ENCODE results near the gene HS6ST2.

HS6ST2 gene

DNA sequence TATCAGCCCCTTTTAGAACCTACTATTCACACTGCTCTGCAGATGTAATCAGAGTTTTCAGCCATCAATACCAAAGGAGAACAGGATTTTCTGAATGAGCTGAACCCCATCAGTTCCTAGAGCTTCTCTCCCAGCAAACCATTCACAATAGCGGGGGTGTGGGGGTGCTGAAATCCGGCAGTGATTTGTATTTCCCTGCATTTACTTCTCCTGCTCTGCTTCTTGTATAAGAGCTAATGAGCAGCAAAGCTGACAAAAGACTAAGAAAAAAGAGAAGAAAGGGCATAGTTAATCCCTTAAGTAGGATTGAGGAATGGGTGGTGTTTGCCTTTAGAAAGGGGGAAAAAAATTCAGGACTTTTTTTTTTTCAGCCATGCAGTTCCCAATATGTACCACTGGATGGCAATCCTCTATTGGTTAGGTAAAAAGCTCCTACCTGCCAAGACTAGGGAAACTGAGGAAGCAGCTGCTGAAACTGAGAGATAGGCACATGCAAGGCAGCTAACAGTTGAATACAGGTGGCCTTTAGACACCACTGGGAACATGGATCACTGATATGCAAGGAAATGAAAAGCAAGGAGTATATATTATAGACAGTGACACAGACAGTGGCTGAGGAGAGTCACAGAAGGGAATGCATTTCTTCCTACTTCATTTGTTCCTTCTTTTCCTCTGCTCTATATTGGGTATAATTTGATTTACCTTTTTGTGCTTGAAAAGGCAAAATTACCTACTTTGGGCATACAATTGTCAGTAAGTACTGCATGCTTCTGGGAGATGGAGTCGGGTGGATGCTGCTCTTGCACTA, 217.9 kb downstream of the HS6ST2 start:
- Histone ChIP-seq H3K4me1 (ENCODE audit: insufficient read depth, low read length) (peaks cover 37% of the 10 kb centered on the region), H4K20me1 (ENCODE audit: insufficient read depth, low read length) (no peaks in the 10 kb centered on the region), H3K36me3 (ENCODE audit: insufficient read depth, low read length) (no peaks in the 10 kb centered on the region), H3K9me3 (ENCODE audit: insufficient read depth, low read length, severe bottlenecking) (no peaks in the 10 kb centered on the region), H3K4me2 (ENCODE audit: insufficient read depth, low read length) (no peak overlapping the region), H3K4me3 (ENCODE audit: low read depth in 1 of 2, low read length in 2 of 2) (no peak overlapping the region), H3K9ac (ENCODE audit: low read depth, low read length) (no peak overlapping the region), H3K27ac (ENCODE audit: low read length) (no peak overlapping the region), H3K79me2 (ENCODE audit: insufficient read depth, low read length) (no peaks in the 10 kb centered on the region), H3K27me3 (ENCODE audit: insufficient read depth, low read length, poor library complexity) (no peaks in the 10 kb centered on the region), H2AFZ (ENCODE audit: low read depth, low read length) (no peak overlapping the region)
- ATAC-seq (ENCODE audit: insufficient read depth, low read depth) (no peak), DNase-seq (no peak)
- TF ChIP-seq, protein P1, sequence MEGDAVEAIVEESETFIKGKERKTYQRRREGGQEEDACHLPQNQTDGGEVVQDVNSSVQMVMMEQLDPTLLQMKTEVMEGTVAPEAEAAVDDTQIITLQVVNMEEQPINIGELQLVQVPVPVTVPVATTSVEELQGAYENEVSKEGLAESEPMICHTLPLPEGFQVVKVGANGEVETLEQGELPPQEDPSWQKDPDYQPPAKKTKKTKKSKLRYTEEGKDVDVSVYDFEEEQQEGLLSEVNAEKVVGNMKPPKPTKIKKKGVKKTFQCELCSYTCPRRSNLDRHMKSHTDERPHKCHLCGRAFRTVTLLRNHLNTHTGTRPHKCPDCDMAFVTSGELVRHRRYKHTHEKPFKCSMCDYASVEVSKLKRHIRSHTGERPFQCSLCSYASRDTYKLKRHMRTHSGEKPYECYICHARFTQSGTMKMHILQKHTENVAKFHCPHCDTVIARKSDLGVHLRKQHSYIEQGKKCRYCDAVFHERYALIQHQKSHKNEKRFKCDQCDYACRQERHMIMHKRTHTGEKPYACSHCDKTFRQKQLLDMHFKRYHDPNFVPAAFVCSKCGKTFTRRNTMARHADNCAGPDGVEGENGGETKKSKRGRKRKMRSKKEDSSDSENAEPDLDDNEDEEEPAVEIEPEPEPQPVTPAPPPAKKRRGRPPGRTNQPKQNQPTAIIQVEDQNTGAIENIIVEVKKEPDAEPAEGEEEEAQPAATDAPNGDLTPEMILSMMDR (IDR thresholded peaks at IDR 0.05; ENCODE audit: borderline replicate concordance, extremely low read depth, low read length, poor library complexity, severe bottlenecking), result peak; percentile 67
- no peak for TF ChIP-seq EZH2 (IDR thresholded peaks at IDR 0.05; ENCODE audit: borderline replicate concordance, low read depth, low read length, severe bottlenecking)

DNA sequence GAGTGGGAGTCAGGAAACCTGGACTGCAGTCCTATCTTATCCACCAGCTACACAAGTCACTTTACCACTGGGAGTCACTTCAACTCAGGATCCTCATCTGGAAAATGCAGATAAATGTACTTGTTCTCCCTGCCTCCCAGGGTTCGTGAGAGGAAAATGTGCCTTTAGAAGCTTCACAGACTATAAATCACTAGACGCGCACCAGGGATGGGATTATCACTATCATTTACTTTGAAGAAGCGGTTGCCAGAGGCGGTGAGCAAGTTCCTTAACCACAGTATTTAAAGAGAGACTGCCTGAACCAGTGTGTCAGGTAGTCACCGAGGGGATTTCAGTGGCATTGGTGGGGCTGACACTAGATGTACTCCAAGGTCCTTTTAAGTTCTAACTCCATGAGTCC, 219.5 kb downstream of the HS6ST2 start:
- ATAC-seq (ENCODE audit: insufficient read depth, low read depth), result no peak
- no peaks in the 10 kb centered on the region for H3K27me3 ChIP-seq (ENCODE audit: insufficient read depth, low read length, poor library complexity)
- no peaks in the 10 kb centered on the region for H3K79me2 ChIP-seq (ENCODE audit: insufficient read depth, low read length)

DNA sequence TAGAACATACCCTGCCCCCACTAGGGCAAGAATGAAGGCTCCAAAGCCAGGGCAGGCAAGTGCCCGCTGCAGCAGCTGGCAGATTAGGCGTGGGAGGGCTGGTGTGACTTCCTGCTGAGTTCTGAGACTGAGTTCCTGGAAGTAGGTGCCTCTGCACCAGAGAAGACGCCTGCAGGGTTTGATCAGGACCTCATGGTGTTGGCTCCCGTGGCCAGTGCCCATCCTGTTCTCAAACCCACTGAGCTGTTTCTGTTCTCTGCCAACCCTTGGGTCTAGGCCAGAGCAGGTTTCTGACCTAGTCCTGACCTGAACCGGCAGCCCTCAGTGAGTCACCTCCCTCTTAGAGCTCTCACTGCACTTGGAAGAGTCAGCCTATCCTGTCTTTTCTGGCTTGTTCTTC, 220.7 kb downstream of the HS6ST2 start:
- TF ChIP-seq, protein P1 (IDR thresholded peaks at IDR 0.05; ENCODE audit: borderline replicate concordance, extremely low read depth, low read length, poor library complexity, severe bottlenecking), result no peak
- TF ChIP-seq EZH2 (IDR thresholded peaks at IDR 0.05; ENCODE audit: borderline replicate concordance, low read depth, low read length, severe bottlenecking), result no peak
- Histone ChIP-seq H3K9me3 (ENCODE audit: insufficient read depth, low read length, severe bottlenecking) (no peaks in the 10 kb centered on the region), H3K27ac (ENCODE audit: low read length) (peak overlapping the region; percentile 85), H4K20me1 (ENCODE audit: insufficient read depth, low read length) (no peaks in the 10 kb centered on the region), H3K36me3 (ENCODE audit: insufficient read depth, low read length) (no peaks in the 10 kb centered on the region), H3K4me2 (ENCODE audit: insufficient read depth, low read length) (peak overlapping the region; percentile 56; the same call in 1 of the 2 replicates), H2AFZ (ENCODE audit: low read depth, low read length) (0 out of 2 replicates have a peak overlapping the region, but pooled peaks have one; percentile 49), H3K4me3 (ENCODE audit: low read depth in 1 of 2, low read length in 2 of 2) (peak overlapping the region in 1 of 2 experiments; percentile 24; a peak in 1 of 4 replicates), H3K9ac (ENCODE audit: low read depth, low read length) (peak overlapping the region; percentile 30), H3K79me2 (ENCODE audit: insufficient read depth, low read length) (no peaks in the 10 kb centered on the region), H3K27me3 (ENCODE audit: insufficient read depth, low read length, poor library complexity) (no peaks in the 10 kb centered on the region), H3K4me1 (ENCODE audit: insufficient read depth, low read length) (peaks cover 34% of the 10 kb centered on the region)
- DNase-seq, result peak; percentile 85
- peak; percentile 94 for ATAC-seq (ENCODE audit: insufficient read depth, low read depth)

More for the DNA sequence above, 219.5 kb downstream of the HS6ST2 start:
- H3K9ac ChIP-seq (ENCODE audit: low read depth, low read length), result no peak overlapping the region
- H3K4me3 ChIP-seq (ENCODE audit: low read depth in 1 of 2, low read length in 2 of 2), result no peak overlapping the region
- H2AFZ ChIP-seq (ENCODE audit: low read depth, low read length), result no peak overlapping the region
- no peak for TF ChIP-seq EZH2 (IDR thresholded peaks at IDR 0.05; ENCODE audit: borderline replicate concordance, low read depth, low read length, severe bottlenecking)
- TF ChIP-seq, protein P1 (IDR thresholded peaks at IDR 0.05; ENCODE audit: borderline replicate concordance, extremely low read depth, low read length, poor library complexity, severe bottlenecking), result no peak
- H4K20me1 ChIP-seq (ENCODE audit: insufficient read depth, low read length), result no peaks in the 10 kb centered on the region
- peak; percentile 22 for DNase-seq
- no peak overlapping the region for H3K4me2 ChIP-seq (ENCODE audit: insufficient read depth, low read length)
- no peaks in the 10 kb centered on the region for H3K9me3 ChIP-seq (ENCODE audit: insufficient read depth, low read length, severe bottlenecking)
- peaks cover 34% of the 10 kb centered on the region for H3K4me1 ChIP-seq (ENCODE audit: insufficient read depth, low read length)
- H3K36me3 ChIP-seq (ENCODE audit: insufficient read depth, low read length), result no peaks in the 10 kb centered on the region
- H3K27ac ChIP-seq (ENCODE audit: low read length), result peak overlapping the region; percentile 85; the same call in 1 of the 2 replicates
